ENCODE measurements around the gene LIMD2.
A peak's percentile ranks its signal among the peaks of the same experiment; 100 is the strongest.

The LIMD2 gene

DNA sequence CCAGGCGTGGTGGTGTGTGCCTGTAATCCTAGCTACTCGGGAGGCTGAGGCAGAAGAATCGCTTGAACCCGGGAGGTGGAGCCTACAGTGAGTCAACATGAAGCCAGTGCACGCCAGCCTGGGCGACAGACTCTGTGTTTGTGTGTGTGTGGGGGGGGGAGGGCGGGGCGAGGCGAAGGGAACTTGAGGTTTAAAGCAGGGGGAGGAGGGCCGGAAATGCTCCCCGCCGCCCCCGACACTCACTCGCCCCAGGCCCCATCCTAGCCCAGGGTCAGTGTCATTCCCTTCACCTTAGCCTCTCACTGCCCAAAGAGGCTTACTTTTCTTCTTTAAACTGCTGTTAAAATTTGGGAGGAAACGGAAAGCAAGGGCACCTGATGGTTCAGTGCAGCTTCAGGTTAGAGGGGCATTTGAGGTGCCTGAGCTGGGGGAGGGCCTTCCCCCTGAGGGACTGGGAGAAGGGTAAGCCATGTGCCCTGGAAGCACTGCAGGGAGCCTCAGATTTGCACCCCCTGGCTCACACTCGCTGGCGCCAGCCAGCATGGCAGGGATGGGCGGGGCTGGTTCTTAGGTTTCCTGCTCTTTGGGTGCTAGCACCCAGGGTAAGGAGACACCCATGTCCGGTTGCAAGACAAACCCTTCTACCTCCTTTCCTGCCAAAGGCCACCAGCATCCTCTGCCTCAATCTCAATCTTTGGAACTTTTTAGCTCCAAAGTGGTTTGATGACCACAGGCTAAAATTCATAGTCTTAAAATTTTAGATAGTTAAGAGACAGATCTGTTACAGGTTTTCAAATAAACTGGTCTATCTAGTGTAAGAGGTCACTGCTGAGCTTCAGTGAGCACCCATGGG lies 2.2 kb upstream of the LIMD2 start:
- ChIA-PET CTCF (interaction anchor here (0.6 to 0.7 kb wide), 3 partner anchors 17 to 278 kb away, joined by 3 to 5 read pairs (median 3); no protein-coding TSS in a partner anchor), POLR2A (ENCODE audit: low non-redundant PET) (no interaction called here)
- DNase-seq (ENCODE audit: low spot score): no peak

DNA sequence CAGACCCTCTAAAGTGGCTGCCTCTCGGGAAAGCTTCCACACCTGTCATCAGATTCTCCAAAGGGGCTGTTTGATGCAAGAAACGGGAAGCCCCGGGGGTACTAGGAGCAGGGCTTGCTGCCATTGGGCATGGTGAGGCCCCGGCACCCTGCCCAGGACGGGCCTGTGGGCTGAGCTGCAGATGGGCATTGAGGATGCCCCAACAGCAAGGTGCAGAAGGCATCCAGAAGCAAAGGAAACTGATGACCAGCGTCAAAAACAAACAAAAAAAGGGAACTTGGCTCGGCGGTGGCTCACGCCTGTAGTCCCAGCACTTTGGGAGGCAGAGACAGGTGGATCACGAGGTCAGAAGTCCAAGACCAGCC lies 1.5 kb upstream of the LIMD2 start:
- ChIA-PET CTCF (no interaction called here), POLR2A (ENCODE audit: low non-redundant PET) (no interaction called here)
- DNase-seq (ENCODE audit: low spot score): no peak

More for the DNA sequence above, 2.2 kb upstream of the LIMD2 start:
- peak overlapping the region; percentile 46 for H3K27ac ChIP-seq
- TF ChIP-seq, protein P1, sequence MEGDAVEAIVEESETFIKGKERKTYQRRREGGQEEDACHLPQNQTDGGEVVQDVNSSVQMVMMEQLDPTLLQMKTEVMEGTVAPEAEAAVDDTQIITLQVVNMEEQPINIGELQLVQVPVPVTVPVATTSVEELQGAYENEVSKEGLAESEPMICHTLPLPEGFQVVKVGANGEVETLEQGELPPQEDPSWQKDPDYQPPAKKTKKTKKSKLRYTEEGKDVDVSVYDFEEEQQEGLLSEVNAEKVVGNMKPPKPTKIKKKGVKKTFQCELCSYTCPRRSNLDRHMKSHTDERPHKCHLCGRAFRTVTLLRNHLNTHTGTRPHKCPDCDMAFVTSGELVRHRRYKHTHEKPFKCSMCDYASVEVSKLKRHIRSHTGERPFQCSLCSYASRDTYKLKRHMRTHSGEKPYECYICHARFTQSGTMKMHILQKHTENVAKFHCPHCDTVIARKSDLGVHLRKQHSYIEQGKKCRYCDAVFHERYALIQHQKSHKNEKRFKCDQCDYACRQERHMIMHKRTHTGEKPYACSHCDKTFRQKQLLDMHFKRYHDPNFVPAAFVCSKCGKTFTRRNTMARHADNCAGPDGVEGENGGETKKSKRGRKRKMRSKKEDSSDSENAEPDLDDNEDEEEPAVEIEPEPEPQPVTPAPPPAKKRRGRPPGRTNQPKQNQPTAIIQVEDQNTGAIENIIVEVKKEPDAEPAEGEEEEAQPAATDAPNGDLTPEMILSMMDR (conservative IDR thresholded peaks at IDR 0.05; ENCODE audit: low read depth): no peak

GRCh38 chr17:63700528-63701455 lies 867 bp upstream of the LIMD2 start:
- H3K27ac ChIP-seq: peak overlapping the region; percentile 62
- ChIA-PET POLR2A (ENCODE audit: low non-redundant PET) (no interaction called here), CTCF (no interaction called here)
- DNase-seq (ENCODE audit: low spot score): no peak
- TF ChIP-seq, protein P1 (conservative IDR thresholded peaks at IDR 0.05; ENCODE audit: low read depth): no peak; the same call in 1 of the 2 replicates

More for the DNA sequence above, 1.5 kb upstream of the LIMD2 start:
- peak overlapping the region; percentile 46; the same call in 1 of the 2 replicates for H3K27ac ChIP-seq
- TF ChIP-seq, protein P1 (conservative IDR thresholded peaks at IDR 0.05; ENCODE audit: low read depth): no peak

- TF ChIP-seq, protein P1 (conservative IDR thresholded peaks at IDR 0.05; ENCODE audit: low read depth): no peak
- no peak for DNase-seq (ENCODE audit: low spot score)
- ChIA-PET POLR2A (ENCODE audit: low non-redundant PET) (no interaction called here), CTCF (interaction anchor here (1.0 kb wide), 1 partner anchor 263 kb away, joined by 3 read pairs; no protein-coding TSS in a partner anchor)
- H3K27ac ChIP-seq: peak overlapping the region; percentile 62
These were observed 863 bp downstream of the LIMD2 start for GRCh38 chr17:63698886-63699637.

- ChIA-PET CTCF (interaction anchor here (0.6 to 1.0 kb wide), 3 partner anchors 15 to 755 kb away, joined by 3 read pairs; no protein-coding TSS in a partner anchor), POLR2A (ENCODE audit: low non-redundant PET) (no interaction called here)
- TF ChIP-seq, protein P1 (conservative IDR thresholded peaks at IDR 0.05; ENCODE audit: low read depth): no peak
- no peak for DNase-seq (ENCODE audit: low spot score)
- peak overlapping the region; percentile 62; the same call in 1 of the 2 replicates for H3K27ac ChIP-seq
These were observed 1.5 kb downstream of the LIMD2 start for GRCh38 chr17:63698381-63698885.

Data from RWPE1 (cell line).